Endometrium (tissue), 2 donors: ENCODE data around the gene ARL10.

Experiments used
- FAIRE-seq: peaks from 2 replicates; lab custom pipeline; 2012; peaks lifted over from hg19 to GRCh38; lab: Jason Lieb, UNC
- donor health status: control.
- donor health status: control.

Gene ARL10

DNA sequence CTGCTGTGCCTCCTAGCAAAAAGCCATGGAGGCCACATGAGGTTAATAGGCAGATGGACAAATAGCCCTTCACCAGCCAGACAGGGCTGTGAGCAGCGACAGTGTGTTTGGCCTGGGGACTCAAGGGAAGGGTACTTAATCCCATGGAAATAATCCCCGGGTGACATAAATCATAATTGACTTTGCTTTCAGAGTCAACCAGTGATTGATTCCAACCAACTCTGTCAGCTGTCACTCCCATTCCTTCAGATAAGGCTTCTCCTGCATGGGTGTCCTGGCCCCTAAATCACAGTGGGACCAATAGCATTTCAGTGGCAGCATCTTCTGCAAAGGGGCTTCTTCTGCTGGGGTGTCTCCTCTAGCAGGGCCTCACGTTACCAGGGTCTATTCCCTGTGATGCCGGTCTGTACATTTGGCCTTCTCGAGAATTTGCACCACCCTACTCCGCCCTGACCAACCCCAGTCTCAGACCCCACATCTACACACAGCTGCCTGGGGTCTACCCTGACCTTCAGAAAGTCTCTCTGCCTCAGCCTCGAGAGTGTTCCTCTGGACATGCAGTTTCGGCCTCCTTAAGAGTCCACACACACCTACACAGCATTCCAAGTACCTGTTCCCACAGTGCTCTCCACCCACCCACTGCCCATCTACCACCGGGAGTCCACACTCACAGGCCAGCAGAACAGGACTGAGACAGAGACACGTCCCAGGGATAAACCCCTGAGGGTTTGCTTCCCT is 47.4 kb downstream of the ARL10 start:
- FAIRE-seq = no peak

DNA sequence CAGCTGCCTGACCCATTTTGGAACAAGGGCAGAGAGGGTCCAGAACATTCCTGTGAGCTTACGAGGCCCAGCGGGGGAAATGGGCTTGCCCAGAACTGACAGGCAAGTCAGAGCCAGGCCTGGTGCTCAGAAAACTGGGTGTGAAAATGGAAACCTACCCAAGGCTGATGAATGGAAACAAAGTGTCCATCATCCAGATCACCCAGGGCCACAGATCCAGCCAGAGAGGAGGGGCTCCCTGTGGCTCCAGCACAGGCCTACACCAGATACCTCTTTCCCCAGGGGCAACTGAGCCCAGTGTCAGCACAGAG is 47.9 kb downstream of the ARL10 start:
- FAIRE-seq = no peak

DNA sequence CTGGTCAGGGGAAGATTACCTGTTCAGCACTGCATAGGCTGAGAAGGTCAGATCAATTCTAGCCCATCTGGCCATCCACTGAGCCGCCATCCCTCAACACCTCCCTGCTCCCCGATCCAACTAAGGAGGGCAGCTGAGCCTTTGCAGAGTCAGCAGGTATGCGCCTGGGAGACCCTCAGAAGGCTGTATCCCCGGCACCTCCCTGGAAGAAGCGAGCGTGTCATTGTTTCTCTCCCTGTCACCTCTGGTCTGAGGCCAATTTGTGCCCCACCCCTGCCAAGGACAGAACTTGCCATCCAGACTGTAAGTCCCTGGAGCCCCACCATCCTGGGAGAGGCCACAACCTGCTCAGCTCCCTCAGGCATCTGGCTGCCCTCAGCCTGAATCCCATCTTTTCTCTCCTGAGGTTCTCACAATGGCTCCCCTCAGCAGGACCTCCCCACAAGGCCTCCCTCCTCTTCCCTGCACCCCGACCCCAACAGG is 48.5 kb downstream of the ARL10 start:
- no peak for FAIRE-seq

DNA sequence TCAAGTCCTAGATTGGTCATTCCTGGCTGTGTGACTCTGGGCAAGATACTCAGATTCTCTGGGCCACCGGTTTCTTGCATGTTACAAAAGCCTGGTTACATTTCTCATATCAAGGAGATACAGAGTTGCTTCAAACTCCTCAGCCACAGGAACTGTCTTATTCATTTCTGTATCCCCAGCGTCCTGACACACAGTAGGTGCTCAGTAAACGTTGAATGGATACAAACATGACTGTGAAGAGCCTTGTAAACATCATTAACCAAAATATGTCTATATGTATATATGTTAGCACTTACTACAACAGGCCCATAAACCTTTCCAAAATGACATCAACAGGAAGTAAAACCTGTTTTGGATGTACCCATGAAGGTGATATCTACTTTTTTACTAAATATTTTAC is 49.4 kb downstream of the ARL10 start:
- FAIRE-seq = no peak

DNA sequence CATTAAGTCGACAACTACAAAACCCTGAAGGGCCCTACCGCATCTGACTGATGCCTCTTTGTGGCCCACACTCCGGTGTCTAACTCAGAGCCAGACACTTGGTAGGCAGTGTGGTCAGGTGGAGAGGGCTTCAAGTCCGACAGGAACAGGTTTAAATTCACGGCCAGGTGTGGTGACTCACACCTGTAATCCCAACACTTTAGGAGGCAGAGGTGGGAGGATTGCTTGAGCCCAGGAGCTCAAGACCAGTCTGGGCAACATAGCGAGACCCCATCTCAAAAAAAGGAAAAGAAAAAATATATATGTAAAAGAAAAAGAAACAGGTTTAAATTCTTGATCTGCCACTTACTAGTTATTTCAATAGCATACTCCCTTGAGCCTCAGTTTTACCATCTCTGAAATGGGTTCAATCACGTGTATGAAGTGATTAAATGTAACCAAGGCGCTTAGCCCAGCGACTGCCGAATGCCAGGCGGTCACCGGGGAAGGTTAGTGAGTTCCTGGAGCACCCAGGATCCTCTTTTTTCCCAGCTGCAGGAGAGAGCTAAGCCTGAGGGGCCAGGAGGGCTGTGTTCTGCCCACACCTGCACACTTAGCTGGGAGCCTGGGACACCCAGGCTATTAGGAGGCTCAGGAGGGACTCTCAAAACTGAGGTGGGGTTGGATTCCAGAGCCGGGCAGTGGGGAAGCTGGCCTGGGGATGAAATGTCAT is 50.1 kb downstream of the ARL10 start:
- FAIRE-seq = no peak

DNA sequence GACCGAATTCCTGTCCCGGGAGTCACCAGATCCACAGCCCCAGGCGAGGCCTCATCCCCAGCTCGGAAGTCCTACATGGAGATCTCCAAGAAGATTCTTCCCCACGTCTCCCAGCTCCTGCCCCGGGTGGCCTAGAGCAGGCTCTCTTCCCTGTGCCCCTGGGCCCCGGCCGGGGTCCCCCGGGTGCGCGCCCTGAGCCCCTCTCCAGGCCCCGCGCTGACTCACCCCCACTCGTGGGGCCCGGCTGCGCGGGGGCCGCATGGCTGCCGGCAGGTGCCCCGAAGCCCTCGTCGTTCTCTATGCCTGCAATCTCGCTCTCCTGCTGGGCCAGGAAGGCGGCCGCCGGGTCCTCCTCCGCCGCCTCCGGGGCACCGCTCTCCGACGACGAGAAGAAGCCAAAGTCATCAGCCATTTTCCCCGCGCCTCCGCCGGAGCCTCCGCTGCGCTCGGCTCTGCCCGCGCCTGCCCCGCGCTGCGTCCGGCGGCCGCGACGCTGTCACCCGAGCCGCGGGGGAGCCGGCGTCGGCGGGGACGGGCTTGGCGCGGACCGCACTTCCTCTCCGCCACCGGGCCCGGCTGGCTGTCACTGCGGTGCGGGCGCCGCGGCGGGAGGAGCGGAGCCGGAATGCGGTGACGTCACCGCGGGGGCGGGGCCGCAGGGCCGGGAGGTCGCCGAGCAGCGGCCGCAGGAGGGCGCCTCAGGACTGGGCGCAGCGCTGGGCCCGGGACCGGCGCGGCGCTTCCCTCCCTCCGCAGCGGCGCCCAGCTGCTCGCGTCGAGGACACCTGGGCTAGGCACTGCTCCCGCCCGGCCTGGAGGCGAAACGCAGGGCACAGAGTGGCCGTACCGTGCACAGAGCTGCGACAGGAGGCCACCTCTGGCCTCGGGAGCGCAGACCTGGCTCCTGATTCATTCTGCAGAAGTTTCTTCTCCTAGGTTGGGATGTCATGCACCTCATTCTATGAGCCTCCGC is 51.0 kb downstream of the ARL10 start, which contains the start of gene CLTB:
Gene CLTB (minus strand): TSS at position 588 of the 973 bp plus-strand sequence. CDS start 176 bp downstream, at position 412.
- no peak for FAIRE-seq

DNA sequence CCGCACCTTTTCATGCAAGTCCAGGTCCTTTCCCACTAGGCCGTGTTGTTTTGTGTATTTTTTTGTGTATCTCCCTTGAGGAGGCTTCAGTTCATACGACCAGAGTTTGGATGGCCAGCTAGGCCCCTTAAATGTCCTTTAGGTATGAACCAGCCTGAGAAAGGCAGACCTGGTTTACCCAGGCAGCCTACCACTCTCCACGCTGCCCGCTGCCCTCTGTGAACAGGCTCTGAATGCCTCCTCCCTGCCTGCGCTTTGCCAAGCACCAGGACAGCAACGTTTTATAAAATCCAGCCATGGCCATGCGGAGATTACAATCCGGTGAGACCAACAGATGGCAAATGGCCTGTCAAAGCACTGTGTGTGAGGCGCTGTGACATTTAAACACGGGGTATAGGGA is 51.7 kb downstream of the ARL10 start:
- no peak for FAIRE-seq

DNA sequence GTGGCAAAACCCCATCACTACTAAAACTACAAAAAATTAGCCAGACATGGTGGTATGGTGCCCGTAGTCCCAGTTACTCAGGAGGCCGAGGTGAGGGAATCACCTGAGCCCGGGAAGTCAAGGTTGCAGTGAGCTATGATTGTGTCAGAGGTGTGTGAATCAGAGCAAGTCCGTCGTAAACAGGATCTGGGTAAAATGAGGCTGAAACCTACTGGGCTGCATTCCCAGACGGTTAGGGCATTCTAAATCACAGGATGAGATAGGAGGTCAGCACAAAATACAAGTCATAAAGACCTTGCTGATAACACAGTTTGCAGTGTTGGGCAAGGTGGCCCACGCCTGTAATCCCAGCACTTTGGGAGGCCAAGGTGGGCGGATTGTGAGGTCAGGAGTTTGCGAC is 53.0 kb downstream of the ARL10 start:
- FAIRE-seq = no peak

DNA sequence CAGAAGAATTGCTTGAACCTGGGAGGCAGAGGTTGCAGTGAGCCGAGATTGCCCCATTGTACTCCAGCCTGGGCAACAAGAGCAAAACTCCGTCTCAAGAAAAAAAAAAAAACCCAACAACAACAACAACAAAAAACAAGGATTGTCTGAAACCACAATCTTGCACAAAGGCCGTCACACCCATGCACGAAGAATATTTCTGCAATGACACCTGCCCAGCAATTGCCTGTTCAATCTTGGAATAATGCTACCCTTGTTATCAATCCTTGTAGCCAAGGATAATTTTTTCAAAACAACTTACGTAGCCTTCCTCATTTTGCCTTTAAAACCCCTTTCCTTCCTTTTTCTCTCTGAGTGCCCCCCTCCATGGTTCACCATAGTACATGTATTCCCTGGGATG is 54.8 kb downstream of the ARL10 start:
- no peak for FAIRE-seq

DNA sequence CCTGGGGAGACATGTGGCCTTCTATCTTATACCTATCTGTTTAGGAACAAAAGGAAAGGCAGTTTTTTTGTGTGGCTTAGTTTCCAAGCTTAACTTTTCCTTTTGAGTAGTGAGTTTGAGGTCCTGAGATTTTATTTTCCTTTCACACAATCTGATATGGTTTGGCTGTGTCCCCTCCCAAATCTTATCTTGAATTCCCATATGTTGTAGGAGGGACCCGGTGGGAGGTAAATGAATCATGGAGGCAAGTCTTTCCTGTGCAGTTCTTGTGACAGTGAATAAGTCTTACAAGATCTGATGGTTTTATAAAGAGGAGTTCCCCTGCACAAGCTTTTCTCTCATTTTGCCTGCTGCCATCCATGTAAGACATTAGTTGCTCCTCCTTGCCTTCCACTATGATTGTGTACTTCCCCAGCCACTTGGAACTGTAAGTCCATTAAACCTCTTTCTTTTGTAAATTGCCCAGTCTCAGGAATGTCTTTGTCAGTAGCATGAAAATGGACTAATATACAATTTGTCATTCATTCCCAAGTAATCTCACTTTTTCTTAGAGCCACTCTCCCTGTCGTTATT is 55.8 kb downstream of the ARL10 start:
- FAIRE-seq = no peak

DNA sequence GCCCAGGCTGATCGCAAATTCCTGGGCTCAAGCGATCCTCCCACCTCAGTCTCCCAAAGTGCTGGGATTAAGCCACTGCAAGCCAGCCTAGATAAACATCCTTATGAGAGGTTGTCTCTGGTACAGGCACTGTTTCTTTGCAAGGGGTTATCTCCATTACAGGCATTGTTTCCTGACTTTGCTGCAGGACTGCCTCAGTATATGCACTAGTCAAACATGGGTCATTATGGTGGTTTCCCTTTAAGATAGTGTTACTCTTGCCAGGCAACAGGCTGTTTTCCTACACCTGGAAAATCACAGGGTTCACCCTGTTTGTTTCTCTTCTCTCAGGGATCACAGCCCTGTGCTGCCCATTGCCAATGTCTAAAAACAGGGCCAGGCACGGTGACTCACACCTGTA is 58.9 kb downstream of the ARL10 start:
- no peak for FAIRE-seq

DNA sequence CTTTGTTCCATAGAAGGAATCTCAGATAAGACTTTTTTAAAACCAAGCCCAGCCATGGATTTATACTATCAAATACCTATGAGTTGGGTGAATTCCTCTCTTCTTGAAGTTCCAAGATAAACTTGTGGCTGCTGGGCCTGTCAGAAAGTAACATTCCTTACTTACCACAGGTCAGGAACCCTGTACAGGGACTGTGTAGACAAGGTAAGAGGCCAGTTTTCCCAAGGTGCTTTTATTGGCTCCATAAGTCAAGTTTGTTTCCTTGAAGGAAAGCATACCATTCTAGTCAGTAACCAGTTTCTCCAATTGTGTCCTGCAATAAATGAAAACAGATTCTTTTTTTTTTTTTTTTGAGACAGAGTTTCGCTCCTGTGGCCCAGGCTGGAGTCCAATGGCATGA is 59.9 kb downstream of the ARL10 start:
- FAIRE-seq = no peak

DNA sequence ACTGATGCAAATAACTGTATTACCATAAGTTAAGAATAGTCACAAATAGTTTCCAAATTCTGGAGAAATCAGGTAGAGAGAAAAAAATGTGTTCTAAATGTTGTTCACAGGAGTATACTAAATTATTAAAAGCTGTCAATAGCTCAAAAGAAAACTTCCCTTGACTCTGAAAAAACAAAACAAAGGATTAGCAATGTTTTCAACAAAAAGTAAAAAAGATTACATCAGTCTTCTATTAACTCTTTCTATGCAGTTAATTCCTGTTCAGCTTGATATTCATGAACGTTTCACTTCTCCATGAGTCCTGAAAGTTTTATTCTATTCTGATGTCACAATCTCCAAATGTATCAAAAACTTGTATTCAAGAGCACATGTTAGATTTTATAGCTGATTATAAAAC is 60.5 kb downstream of the ARL10 start:
- no peak for FAIRE-seq

DNA sequence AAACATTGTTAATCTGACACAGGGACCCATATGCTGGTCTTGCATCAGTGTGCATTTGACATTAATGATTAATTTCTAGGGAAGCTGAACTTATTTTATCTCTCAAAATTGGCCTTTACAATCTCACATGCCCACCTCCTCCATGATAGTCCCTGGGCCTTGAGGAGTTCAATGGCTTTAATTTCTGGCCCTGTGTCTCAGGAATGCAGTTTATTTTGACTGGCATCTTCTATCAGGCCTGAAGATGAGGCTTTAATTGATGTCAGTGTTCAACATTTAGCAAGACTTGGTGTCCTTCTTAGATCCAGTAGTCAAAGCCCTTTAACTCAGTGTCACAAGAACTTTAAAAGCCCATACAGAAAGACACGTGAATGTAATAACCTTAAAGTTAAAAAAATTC is 61.6 kb downstream of the ARL10 start:
- no peak for FAIRE-seq

DNA sequence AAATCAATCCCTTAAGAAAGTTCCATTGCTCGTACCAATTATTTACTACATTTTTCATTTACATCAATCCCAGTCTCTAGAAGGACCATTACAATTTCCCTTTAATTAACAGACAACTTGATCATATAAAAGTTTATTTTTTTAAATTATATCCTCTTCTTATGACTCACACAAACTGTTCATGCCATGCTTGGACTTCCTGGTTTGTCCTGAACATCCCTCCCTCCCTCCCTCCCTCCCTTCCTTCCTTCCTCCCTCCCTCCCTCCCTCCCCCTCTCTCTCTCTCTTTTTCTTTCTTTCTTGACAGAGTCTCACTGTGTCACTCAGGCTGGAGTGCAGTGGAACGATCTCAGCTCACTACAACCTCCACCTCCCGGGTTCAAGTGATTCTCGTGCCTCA is 62.7 kb downstream of the ARL10 start:
- FAIRE-seq = no peak

DNA sequence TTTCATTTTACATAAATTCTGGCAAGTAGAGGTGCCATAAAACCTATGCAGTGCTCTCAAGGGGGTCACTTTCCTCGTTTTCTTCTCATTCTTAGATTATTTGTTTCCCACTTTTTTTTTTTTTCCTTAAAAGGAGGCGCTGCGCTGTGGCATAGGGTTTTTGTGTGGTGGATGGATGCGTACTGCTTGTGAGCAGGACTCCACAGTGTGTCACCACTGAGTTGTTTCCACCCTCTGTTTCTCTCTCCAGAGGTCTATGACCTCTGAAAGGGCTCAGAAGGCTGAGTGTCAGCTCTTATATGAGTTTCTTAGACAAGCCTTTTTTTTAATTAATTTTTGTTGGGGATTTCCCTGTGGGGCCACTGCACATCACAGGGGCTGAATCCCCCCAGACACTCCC is 64.7 kb downstream of the ARL10 start:
- no peak for FAIRE-seq
